ENCODE results near the gene RAD51B.

The RAD51B gene

DNA sequence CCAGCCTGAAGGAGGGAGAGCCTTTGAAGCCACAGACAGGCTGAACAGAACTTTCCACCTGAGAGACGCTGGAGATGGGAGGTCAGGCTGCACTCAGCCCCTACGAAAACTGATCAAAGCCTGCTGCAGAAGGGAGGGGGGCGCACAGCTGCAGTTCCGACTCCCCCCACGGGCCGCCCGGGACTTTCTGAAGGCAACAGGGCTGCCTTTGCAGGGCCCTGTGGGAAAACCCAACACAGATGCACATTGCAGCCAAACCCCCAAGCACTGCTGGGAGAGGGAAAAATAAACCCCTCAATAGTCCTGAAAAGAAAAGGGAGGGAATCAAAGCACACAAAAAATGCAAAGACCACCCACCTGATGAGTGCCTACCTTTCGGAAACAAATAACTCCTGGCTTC is 682.7 kb downstream of the RAD51B start:
- H3K4me3 ChIP-seq (ENCODE audit: low read length), result no peak overlapping the region

DNA sequence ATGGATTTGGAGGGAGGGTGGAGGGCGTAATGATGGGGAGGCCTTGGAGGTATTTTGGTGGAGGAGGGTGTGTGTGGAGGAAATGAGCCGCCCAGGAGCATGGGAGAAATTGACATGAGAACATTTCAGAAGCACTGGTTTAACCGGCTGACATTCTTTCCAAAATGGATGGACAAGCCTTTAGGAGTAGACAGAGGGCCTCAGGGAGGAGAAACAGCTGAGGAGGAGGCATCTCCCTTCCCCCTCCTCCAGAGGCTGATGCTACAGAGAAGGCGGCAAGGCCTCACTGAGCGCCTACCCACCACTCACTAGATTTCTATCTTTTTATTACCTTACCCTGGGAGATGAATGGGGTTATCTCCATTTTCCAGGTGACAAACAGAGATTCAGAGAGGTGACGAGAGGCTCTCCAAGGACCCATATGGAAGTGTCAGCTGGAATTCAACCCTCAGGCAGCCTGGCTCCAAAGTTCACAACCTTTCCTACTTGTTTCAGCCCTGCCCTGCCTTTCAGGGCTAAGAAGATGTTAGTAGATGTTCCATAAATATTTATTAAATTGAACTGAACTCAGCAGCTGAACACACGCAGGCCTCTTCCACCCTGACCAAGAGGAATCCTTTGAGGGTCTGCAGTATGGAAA is 683.7 kb downstream of the RAD51B start:
- DNase-seq (ENCODE audit: low read depth, low spot score), result no peak
- no peak overlapping the region for H3K4me3 ChIP-seq (ENCODE audit: low read length)

More for the DNA sequence above, 682.7 kb downstream of the RAD51B start:
- DNase-seq (ENCODE audit: low read depth, low spot score), result no peak

DNA sequence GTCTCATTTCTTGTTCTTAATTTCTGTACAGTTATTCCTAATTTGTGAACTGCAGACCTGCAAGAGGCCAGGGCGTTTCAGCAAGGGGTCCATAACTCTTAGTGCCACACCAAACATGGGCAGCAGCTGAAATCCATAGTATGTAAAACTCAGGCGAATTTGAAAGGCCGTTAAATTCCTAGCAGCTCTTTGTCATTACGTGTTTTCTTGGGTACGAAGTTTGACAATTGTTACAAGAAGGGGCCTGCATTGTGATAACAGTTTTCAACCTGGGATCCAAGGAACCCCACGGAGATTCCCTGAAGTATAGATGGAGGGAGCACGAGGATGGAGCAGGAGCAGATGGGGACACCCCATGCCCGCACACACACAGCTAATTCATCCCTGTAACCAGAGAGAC is 685.3 kb downstream of the RAD51B start:
- no peak overlapping the region for H3K4me3 ChIP-seq (ENCODE audit: low read length)

DNA sequence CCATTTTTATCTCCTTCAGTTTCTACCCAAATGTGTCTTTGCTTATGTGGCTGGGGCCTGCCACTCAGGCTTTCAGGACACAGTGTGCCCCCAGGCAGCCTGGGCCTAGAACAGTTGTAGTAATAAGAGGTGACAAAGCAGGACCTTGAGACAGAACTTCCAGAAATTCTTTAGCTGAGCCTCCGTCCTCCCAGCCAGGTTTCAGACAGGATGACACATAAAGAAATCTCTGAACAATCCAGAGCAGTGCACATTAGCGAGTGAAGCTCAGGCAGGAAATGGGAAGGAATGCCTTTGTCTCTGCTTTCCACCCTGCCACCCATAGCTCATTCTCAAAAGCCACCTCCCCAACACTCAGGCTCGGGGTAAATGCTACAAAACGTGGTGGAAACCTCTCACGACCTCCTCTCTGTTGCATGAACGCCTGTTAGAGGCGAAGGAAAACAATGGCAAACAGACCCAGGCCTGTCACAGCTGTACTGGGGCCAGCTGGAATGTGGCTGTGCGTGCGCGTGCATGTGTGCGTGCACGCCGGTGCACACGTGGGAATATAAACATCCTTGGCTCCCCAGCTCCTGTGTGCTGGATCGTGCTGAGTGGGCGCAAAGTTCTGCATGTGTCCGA is 686.6 kb downstream of the RAD51B start:
- no peak for DNase-seq (ENCODE audit: low read depth, low spot score)
- no peak overlapping the region for H3K4me3 ChIP-seq (ENCODE audit: low read length)

More for the DNA sequence above, 685.3 kb downstream of the RAD51B start:
- DNase-seq (ENCODE audit: low read depth, low spot score), result no peak

DNA sequence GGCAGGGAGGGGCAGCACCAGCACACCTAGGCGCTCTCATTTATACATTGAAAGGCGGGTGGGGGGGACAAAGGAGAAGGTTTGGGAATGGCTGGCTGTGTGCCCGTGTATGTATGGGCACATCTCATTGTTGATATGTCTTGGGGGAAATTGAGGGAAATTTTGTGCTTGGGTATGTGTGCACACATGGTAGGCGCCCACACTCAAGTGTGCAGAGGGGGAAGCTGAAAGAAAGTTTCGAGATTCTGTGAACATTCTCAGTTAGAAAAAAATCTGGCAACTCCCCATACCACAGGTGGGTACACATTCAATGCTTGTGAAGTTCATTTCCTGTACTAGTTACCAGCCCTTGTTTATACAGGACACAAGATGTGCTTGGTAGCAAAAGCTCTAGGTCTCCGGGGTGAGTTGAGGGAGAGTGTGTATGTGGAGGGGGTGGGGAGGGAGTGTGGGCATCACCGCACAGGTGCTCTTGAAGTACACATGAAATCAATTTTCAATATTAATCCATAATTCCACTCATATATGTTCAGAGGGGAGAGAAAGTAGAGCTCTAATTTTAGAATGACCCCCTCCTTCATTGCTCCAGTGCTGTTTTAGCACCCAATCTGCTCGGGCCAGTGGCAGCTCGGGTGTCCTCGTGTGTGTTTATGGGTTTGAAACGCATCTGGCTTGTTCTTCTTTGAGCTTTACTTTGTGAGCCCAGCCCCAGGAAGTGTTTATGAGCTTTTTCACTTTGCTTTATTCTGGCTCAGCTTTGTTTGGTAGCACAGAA is 687.3 kb downstream of the RAD51B start:
- peak; percentile 37 for DNase-seq (ENCODE audit: low read depth, low spot score)
- no peak overlapping the region for H3K4me3 ChIP-seq (ENCODE audit: low read length)

DNA sequence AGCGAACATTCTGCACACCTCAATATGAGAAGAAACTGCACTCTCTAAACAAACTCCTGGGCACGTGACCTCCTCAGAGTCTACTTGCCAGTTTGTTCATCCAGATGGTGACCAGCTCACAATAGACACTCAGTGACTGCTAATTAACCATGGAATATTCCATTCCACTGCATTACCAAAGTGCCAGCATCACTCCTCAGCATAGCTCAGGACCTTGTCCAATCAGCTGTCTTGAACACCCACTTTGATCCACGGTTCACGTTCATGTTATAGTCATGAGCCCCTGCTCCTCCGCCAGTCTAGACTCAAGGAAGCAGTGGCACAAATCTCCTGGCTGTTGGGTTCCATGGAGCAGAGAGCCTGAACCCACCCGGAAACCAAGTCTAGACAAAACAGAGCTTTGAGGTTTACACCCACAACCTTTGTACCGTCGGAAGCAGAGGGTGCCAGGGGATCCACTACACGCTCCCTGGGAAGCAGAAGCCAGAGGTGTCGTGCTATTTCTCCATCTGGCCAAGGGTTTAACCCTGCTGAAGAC is 688.0 kb downstream of the RAD51B start:
- H3K4me3 ChIP-seq (ENCODE audit: low read length), result no peak overlapping the region
- no peak for DNase-seq (ENCODE audit: low read depth, low spot score)

DNA sequence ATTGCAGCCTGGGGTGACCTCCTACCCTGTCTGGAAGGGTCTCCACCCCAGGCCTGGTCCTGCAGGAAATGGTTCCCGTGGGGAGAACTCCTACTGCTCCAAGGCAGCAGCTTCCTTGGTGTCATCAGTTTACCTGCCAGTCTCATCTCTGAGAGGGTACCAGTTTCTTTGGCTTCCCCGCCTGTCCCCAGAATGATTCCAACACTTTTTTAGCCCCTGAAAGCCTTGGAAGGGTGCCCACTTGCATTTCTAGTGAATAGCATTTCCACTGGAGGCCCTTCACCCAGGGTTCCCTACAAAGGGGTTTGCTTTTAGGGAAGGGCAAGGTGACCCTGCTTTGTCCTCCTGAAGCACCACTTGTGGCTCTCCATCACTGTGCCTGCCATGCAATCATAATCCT is 689.0 kb downstream of the RAD51B start:
- H3K4me3 ChIP-seq (ENCODE audit: low read length), result no peak overlapping the region
- DNase-seq (ENCODE audit: low read depth, low spot score), result no peak

DNA sequence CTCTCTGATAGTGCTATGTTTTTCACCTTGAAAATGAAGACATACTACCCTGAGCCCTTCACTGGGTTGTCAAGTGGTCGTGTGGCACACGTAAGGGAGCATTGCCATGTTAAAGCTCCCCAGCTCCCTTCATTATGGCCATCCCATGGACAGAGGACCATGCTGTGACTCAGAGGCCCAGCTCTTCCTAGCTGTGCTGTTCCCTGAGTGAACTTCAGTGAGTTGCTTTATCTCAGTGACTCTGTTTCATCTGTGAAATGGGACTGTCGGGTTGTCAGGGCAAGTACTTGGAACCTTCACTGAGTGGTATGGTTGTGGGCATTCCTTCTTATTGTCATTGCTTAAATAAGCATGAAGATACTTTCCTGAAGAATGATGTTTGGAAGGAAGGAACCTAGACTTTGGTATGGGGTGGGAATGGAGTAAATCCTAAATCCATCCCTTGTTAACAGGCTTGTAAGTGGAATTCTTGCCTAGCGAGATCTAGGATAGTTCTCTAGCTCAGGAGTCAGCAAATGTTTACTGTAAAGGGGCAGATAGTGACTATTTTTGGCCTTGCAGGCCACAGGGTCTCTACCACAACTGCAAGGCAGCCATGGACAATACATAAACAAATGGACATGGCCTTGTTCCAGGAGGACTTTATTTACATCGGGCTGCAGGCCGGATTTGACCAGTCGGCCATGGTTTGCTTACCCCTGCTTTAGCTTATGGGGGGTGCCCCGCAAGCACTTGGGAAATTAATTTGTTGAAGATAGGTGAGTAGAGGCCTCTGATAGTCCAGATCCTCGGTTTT is 689.8 kb downstream of the RAD51B start:
- H3K4me3 ChIP-seq (ENCODE audit: low read length), result no peak overlapping the region
- DNase-seq (ENCODE audit: low read depth, low spot score), result no peak

DNA sequence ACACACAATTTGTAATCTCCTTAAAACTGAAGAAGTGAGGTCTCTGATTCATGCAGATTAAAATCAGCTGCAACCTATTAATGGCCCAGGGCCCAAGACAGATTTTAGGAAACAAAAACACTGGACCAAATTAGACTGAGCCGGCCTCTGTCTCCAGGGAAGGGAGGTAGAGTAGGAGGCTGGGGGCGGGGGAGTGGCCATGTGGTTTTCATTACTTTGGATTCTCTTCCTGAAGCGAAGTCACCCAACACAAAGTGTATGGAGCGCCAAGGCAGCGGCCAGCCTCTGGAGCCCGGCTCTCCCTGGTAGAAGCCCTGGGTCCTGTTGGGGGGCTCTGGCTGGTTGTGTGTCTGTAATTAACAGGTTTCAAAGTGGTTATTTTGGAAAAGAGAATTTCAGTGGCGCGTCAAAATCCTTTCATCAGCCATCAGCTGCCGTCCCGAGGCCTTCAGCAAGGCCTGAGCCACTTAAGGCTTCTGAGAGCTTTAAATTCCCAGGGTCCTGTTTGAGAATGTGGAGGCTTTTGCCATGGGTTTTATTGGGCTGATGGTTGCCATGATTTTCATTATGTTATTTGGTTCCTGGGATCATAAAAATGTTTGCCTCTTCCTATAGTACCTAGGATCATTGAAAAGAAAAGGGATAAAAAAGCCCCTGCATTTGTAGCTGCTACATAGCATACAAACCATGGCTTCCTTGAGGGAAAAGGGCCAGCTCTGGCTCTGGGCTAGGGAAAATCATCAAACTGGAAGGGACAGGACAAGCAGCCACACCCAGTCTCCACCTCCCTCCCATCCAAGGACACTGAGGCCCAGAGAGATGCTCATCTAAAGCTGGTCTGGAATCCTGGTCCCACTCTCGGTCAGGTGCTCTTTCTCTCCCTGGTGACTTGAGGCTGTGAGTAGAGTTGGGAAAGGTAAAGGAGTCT is 690.9 kb downstream of the RAD51B start:
- DNase-seq (ENCODE audit: low read depth, low spot score), result no peak
- no peak overlapping the region for H3K4me3 ChIP-seq (ENCODE audit: low read length)

DNA sequence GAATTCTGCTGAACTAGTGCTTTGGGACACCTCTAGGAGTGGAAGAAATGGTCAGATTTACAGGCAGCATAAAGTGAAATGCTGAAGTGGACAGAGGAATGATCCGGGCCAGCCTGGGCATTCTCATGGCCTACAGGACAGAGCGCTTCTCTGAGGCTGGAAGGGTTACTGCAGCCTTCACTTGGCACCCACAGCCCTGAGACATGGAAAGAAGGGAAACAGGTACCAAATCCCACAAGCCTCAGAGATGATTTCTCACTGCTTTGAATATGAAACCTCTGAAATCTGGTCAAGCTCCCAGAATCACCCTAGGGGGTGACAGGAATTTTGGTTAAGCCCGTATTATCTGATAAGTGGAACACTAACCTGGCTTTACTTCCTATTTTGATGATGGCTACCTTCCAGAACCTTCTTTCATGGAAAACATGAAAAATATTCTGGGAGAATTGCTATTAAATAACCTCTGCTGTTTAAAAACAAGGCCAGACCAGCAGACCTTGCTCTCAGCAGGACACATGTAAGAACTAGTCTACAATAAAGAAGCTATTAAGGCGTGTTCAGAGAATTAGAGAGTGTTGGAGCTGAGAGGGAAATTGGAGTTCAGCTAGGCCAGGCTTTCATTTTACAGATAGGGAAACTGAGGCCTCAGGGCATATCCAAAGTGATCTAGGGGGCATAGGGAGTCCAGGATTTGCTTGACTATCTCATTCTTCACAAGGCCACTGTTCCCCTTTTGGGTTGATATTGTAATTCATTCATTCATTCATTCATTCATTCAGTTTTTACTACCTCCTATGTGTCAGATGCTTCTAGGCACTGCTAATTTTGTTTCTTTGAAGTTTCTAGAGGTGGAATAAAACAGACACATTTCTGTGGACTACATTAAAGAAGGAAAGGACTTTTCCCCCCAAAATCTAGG is 691.8 kb downstream of the RAD51B start:
- no peak overlapping the region for H3K4me3 ChIP-seq (ENCODE audit: low read length)
- DNase-seq (ENCODE audit: low read depth, low spot score), result no peak

DNA sequence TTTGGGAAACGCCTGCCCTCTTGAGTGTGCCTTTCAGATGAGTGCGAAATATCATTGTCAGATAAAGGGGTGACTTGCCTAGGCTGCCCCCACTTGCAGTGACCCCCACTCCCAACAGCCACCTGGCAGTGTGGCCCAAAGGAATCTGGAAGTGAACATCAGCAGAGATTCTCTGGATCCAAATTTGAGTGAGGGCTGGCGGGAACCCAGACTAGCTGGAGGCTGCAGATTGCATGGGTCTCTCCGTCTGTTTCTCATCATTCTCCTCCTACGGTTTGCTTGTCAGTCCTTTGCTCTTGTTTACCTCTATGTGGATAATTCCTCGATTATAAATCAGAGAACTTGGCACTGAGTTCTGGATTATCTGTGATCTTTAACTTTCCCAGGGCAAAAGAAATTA is 692.5 kb downstream of the RAD51B start:
- DNase-seq (ENCODE audit: low read depth, low spot score), result no peak
- H3K4me3 ChIP-seq (ENCODE audit: low read length), result no peak overlapping the region

DNA sequence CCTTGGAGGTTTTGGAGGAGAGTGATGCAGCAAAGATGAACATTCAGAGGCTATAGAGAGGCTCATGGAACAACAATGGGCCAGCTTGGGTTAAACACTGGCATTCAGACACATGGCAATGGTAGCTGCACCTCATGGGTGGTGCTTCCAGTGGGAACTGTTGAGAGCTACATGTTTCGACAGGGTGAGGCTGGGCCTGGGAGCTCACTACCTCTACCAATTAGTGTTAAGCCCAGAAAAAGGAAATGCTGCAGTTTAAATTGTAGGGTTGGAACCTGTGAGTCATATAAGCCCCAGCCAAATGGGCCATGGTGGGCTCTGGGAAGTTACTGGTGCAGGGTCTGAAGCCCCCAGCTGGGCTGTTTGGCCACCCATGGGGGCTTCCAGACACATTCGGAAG is 693.6 kb downstream of the RAD51B start:
- no peak overlapping the region for H3K4me3 ChIP-seq (ENCODE audit: low read length)
- no peak for DNase-seq (ENCODE audit: low read depth, low spot score)

DNA sequence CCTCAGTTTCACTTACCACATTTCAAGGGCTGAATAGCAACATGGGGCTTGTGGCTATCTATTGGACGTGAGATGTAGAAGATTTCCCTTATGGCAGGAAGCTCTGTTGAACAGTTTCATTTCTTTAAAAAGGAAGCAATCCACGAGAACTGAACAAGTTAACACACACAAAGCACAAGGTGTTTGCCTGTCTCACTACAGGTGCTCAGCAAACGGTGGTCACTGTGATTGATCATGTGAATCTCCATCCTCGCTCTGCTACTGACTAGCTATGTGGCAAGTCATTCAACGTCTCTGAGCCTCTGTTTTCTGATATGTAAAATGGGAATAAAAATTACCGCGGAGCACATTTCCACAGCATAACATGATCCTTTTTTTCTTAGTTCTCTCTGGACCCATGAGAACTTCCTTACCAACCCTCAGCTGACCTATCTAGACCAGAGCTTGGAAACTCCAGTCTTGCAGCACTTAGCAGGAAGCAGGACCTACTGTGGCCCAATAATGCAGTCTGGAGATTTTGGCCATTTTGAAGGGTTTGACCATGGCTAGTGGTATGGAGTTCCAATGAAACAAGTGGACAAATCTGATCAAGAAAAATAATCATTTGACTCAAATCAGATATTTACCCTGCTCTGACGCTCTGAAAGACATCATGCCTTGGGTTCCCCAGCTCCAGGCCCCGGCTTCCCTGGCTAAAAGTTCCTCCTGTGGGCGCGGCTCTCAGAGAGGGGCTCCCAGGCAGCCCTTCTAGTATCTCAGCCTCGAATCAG is 694.4 kb downstream of the RAD51B start:
- H3K4me3 ChIP-seq (ENCODE audit: low read length), result no peak overlapping the region
- DNase-seq (ENCODE audit: low read depth, low spot score), result no peak

DNA sequence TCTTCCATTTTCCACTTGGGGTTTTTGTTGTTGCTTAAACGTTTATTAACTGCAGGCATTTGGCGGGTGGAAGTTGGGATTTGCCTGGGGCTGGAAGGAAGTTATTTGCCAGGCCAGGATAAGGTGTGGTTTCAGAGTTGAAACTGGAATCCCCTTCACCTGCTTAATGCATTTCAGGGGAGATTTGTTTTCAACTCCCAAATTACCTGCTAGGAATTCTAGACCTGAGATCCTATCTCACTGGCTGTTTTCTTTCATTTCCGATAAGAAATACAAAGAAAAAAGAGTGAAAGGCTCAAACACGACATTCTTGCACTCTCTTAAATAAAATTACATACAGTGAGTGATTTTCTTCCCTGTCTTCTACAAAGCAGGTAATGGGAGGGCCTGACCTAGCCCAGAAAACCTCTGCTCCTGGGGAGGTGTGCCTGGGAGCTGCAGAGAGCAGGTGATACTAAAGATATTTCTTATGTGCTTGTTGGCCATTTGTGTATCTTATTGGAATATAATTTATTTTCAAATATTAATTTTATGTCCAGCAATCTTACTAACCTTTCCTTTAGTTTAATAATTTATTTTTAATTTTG is 695.1 kb downstream of the RAD51B start:
- H3K4me3 ChIP-seq (ENCODE audit: low read length), result no peak overlapping the region
- no peak for DNase-seq (ENCODE audit: low read depth, low spot score)

DNA sequence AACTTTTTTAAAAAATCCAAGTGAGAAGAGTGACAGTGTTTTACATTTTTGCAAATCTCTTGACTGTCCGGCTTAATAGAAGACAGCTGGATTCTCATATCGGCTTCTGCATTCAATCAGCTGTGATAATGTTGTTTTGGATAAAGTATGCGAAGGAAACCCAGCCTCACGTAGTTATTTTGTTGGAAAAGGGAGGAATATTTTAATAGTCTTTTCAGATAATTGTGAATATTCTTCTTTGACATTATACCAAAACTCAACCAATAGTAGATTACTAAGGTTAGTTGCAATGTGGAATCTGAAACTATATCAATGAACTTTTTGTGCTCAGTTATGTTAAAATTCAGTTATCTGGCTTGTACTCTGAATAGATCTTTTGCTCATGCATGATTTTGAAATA is 696.8 kb downstream of the RAD51B start:
- DNase-seq (ENCODE audit: low read depth, low spot score), result no peak

DNA sequence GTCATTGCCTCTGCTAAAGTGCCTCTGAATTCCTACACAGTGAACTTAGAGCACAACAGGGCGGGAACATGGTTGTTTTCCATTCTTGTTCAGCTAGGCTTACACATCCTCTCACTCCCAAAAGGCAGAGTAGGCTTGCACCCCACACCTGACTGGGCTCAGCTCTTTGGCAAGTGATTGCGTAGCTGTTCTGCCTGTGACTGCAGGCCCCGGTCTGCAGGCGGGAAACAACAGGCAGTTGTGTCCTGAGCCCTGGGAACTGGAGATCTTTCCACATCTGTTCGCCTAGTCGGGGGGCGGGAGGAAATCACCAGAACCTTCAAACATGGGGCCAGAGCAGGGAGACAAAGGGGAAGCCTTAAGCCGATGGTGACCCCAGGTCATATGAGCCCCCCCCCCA is 698.6 kb downstream of the RAD51B start:
- DNase-seq (ENCODE audit: low read depth, low spot score), result no peak

More for the DNA sequence above, 696.8 kb downstream of the RAD51B start:
- no peak overlapping the region for H3K4me3 ChIP-seq (ENCODE audit: low read length)

More for the DNA sequence above, 698.6 kb downstream of the RAD51B start:
- H3K4me3 ChIP-seq (ENCODE audit: low read length), result no peak overlapping the region

Measured in Jurkat, Clone E6-1 (cell line).